GM23338 (cell line): ENCODE measurements around the gene HCN1. TPM values are rescaled to one million over a fixed set of nuclear protein-coding genes. Genes with fewer than 3 reads are reported as not detected.

Experiments used
- ATAC-seq: fragments of 200-7000 bp; cut with Tn5 transposase; 3 replicates; pipeline ENCODE4 v1.9.1; 2020
- DNase-seq: peaks from one replicate; pipeline ENCODE4 v3.0.0-alpha.2; 2015; ENCODE audit warnings: low spot score
- H2AFZ ChIP-seq: fragments of 200-600 bp; sonication (generic); 2 replicates; pipeline ENCODE4 v1.8.0; 2016; ENCODE audit warnings: antibody characterized with exemption, mild to moderate bottlenecking, moderate library complexity
- H3F3A ChIP-seq: fragments of 200-600 bp; sonication (generic); replicated peaks from 2 replicates; pipeline ENCODE4 v1.8.0; 2017; ENCODE audit warnings: antibody characterized with exemption, mixed run types, low read depth
- H3K27ac ChIP-seq: fragments of 200-600 bp; sonication (generic); 2 replicates; pipeline ENCODE4 v1.6.1; 2016; ENCODE audit warnings: low read depth
- H3K27me3 ChIP-seq: fragments of 200-600 bp; sonication (generic); 2 replicates; pipeline ENCODE4 v1.8.0; 2016; ENCODE audit warnings: mild to moderate bottlenecking, mixed run types, moderate library complexity; ENCODE audit not compliant: insufficient read depth
- H3K36me3 ChIP-seq: fragments of 200-600 bp; sonication (generic); 2 replicates; pipeline ENCODE4 v1.8.0; 2016; ENCODE audit warnings: mild to moderate bottlenecking; ENCODE audit not compliant: insufficient read depth
- H3K4me1 ChIP-seq: fragments of 200-600 bp; sonication (generic); 2 replicates; pipeline ENCODE4 v1.8.0; 2016; ENCODE audit warnings: mild to moderate bottlenecking, moderate library complexity; ENCODE audit not compliant: insufficient read depth
- H3K4me2 ChIP-seq: fragments of 200-600 bp; sonication (generic); 2 replicates; pipeline ENCODE4 v1.7.1; 2017; ENCODE audit warnings: mixed run types
- H3K4me3 ChIP-seq: fragments of 200-600 bp; sonication (generic); 2 replicates; pipeline ENCODE4 v1.6.1; 2016; ENCODE audit warnings: mixed run types
- H3K79me2 ChIP-seq: fragments of 200-600 bp; sonication (generic); replicated peaks from 2 replicates; pipeline ENCODE4 v1.8.0; 2017; ENCODE audit warnings: mild to moderate bottlenecking; ENCODE audit not compliant: insufficient read depth
- H3K9me2 ChIP-seq: fragments of 200-600 bp; sonication (generic); 2 replicates; pipeline ENCODE4 v1.8.0; 2017; ENCODE audit not compliant: insufficient read depth
- H4K20me1 ChIP-seq: fragments of 200-600 bp; sonication (generic); replicated peaks from 2 replicates; pipeline ENCODE4 v1.8.0; 2017; ENCODE audit warnings: mild to moderate bottlenecking; ENCODE audit not compliant: insufficient read depth
- H3K27ac Mint-ChIP-seq: 2 replicates; pipeline ENCODE4 v1.8.0; 2020; ENCODE audit warnings: inconsistent platforms, mild to moderate bottlenecking, moderate library complexity, mixed read lengths
- H3K27me3 Mint-ChIP-seq: 3 replicates; pipeline ENCODE4 v1.8.0; 2022; ENCODE audit warnings: low read depth, mild to moderate bottlenecking, moderate library complexity, mixed read lengths, inconsistent platforms; ENCODE audit not compliant: insufficient read depth, poor library complexity
- H3K36me3 Mint-ChIP-seq: 3 replicates; pipeline ENCODE4 v1.8.0; 2021; ENCODE audit warnings: low read depth, mild to moderate bottlenecking, inconsistent platforms, moderate library complexity, mixed read lengths
- H3K4me1 Mint-ChIP-seq: 3 replicates; pipeline ENCODE4 v1.8.0; 2020; ENCODE audit warnings: mild to moderate bottlenecking, inconsistent platforms, mixed read lengths
- H3K4me3 Mint-ChIP-seq: 3 replicates; pipeline ENCODE4 v1.8.0; 2021; ENCODE audit warnings: moderate library complexity, mild to moderate bottlenecking, inconsistent platforms, mixed read lengths
- H3K9me3 Mint-ChIP-seq: 3 replicates; pipeline ENCODE4 v1.8.0; 2020; ENCODE audit warnings: moderate library complexity, mild to moderate bottlenecking, inconsistent platforms, mixed read lengths
- CREB1 ChIP-seq: fragments of 250-450 bp; sonication (Bioruptor Pico); IDR thresholded peaks from 2 replicates; pipeline ENCODE4 v1.5.0; 2020; ENCODE audit warnings: low read depth, mild to moderate bottlenecking, moderate library complexity
- CTCF ChIP-seq, 2 experiments: fragments of 200-600 bp in 1 of 2; sonication (generic) in 1 of 2; conservative IDR thresholded peaks; 2 replicates each; pipeline versions ENCODE4 v1.5.1 to v1.6.1; 2016 to 2017; ENCODE audit warnings: antibody characterized with exemption in 2 of 2, low read depth in 2 of 2, mild to moderate bottlenecking in 2 of 2, moderate library complexity in 1 of 2
- ETS1 ChIP-seq: IDR thresholded peaks from 2 replicates; pipeline ENCODE4 v1.6.1; 2016; ENCODE audit warnings: antibody characterized with exemption
- EZH2phosphoT487 ChIP-seq: fragments of 200-600 bp; sonication (generic); IDR thresholded peaks from one replicate; pipeline ENCODE4 v1.8.1; 2018; ENCODE audit warnings: antibody characterized with exemption; ENCODE audit not compliant: unreplicated experiment
- NANOG ChIP-seq: IDR thresholded peaks from 2 replicates; pipeline ENCODE4 v1.6.1; 2016; ENCODE audit warnings: antibody characterized with exemption, borderline replicate concordance
- POLR2AphosphoS5 ChIP-seq: IDR thresholded peaks from 2 replicates; pipeline ENCODE4 v1.6.1; 2016; ENCODE audit warnings: antibody characterized with exemption, low read depth
- REST ChIP-seq: IDR thresholded peaks from one replicate; pipeline ENCODE4 v1.6.1; 2018; ENCODE audit warnings: antibody characterized with exemption; ENCODE audit not compliant: unreplicated experiment
- ZNF114 ChIP-seq: fragments of 250-450 bp; sonication (Bioruptor Pico); IDR thresholded peaks from 2 replicates; pipeline ENCODE4 v1.5.0; 2020; ENCODE audit warnings: mild to moderate bottlenecking, moderate library complexity
- ZNF331 ChIP-seq: fragments of 250-450 bp; sonication (Bioruptor Pico); IDR thresholded peaks from 2 replicates; pipeline ENCODE4 v1.5.0; 2020; ENCODE audit warnings: low read depth, mild to moderate bottlenecking, moderate library complexity
- ZNF462 ChIP-seq: fragments of 250-450 bp; sonication (Bioruptor Pico); IDR thresholded peaks from 2 replicates; pipeline ENCODE4 v1.5.0; 2020; ENCODE audit warnings: mild to moderate bottlenecking, moderate library complexity
- polyA plus RNA-seq: library from polyadenylated mRNA; unstranded; fragments of >200 nt; fragmentation: Nextera tagmentation; extraction: Ambion mirVana; gene quantifications from 2 replicates; pipeline ENCODE4 v1.2.1, GENCODE V29; 2016
- total RNA-seq: library from RNA; depleted of rRNA; stranded (reverse); fragments of >200 nt; shearing (Covaris generic); gene quantifications from 2 replicates; pipeline ENCODE4 v1.2.3, GENCODE V29; 2014

HCN1 gene
- total and polyA plus RNA-seq, 2 experiments from 2014 or later: 2.8 to 6.9 TPM

- no peak overlapping the region for H3K4me2 ChIP-seq
- H3K27ac ChIP-seq: no peak overlapping the region; the same call in 1 of the 2 replicates
- H3K4me1 ChIP-seq: peaks cover 16% of the 10 kb centered on the region
- H3K36me3 Mint-ChIP-seq: peaks cover 3% of the 10 kb centered on the region; the same call in 1 of the 3 replicates
- no peaks in the 10 kb centered on the region for H3K36me3 ChIP-seq
- H3K27me3 ChIP-seq: no peaks in the 10 kb centered on the region
- no peak overlapping the region for H2AFZ ChIP-seq
- H3K79me2 ChIP-seq: no peaks in the 10 kb centered on the region
- H3K27me3 Mint-ChIP-seq: no peaks in the 10 kb centered on the region
- H3K4me1 Mint-ChIP-seq: peaks cover 11% of the 10 kb centered on the region
- no peaks in the 10 kb centered on the region for H3K9me2 ChIP-seq
- H3K4me3 Mint-ChIP-seq: no peak overlapping the region
- no peaks in the 10 kb centered on the region for H4K20me1 ChIP-seq
- TF ChIP-seq POLR2AphosphoS5 (no peak), EZH2phosphoT487 (no peak), CTCF (conservative IDR thresholded peaks at IDR 0.05; ENCODE audit: low read depth in 2 of 2) (no peak), CREB1 (CRISPR knock-in tag) (no peak)
- DNase-seq: peak; percentile 2
- no peak overlapping the region for H3K27ac Mint-ChIP-seq
- no peaks in the 10 kb centered on the region for H3F3A ChIP-seq
- H3K9me3 Mint-ChIP-seq: no peaks in the 10 kb centered on the region; the same call in 2 of the 3 replicates
- H3K4me3 ChIP-seq: no peak overlapping the region
- no peak for ATAC-seq
These were observed 86.5 kb downstream of the HCN1 start for GRCh38 chr5:45609661-45610060.

DNA sequence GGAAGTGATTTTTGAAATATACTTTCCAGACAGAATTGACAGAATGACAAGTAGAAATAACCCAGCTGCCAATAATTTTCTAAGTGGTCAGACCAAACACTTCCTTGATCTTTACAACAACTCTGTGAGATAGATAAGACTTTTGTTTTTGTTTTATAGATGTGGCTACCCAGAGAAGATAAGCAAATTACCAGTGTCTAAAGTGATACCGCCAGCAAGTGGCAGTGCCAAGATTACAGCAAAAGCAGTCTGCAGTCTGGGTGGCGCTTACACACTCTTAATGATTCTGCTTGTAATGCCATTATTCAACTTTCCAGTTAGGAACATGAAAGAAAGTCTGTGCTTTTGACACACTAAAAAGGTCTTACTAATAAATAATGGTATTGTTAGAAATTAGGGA is 92.1 kb downstream of the HCN1 start:
- Histone ChIP-seq H3K4me3 (no peak overlapping the region), H4K20me1 (no peaks in the 10 kb centered on the region), H3K4me2 (no peak overlapping the region), H2AFZ (no peak overlapping the region), H3K36me3 (no peaks in the 10 kb centered on the region), H3K27ac (no peak overlapping the region), H3F3A (no peaks in the 10 kb centered on the region), H3K79me2 (no peaks in the 10 kb centered on the region), H3K27me3 (no peaks in the 10 kb centered on the region), H3K9me2 (no peaks in the 10 kb centered on the region), H3K4me1 (0 out of 2 replicates have a peak, but pooled peaks cover 4% of the 10 kb centered on the region)
- Mint-ChIP-seq H3K4me3 (no peak overlapping the region), H3K4me1 (peaks cover 3% of the 10 kb centered on the region), H3K27me3 (no peaks in the 10 kb centered on the region), H3K27ac (no peak overlapping the region), H3K36me3 (peaks cover under 1% of the 10 kb centered on the region; the same call in 1 of the 3 replicates), H3K9me3 (no peaks in the 10 kb centered on the region)
- no peak for ATAC-seq
- no peak for DNase-seq
- TF ChIP-seq ZNF331 (no peak), ZNF114 (no peak), REST (no peak), ETS1 (no peak), NANOG (no peak), ZNF462 (CRISPR knock-in tag) (no peak)
